ENCODE measurements around the gene NEK4.

Gene NEK4

DNA sequence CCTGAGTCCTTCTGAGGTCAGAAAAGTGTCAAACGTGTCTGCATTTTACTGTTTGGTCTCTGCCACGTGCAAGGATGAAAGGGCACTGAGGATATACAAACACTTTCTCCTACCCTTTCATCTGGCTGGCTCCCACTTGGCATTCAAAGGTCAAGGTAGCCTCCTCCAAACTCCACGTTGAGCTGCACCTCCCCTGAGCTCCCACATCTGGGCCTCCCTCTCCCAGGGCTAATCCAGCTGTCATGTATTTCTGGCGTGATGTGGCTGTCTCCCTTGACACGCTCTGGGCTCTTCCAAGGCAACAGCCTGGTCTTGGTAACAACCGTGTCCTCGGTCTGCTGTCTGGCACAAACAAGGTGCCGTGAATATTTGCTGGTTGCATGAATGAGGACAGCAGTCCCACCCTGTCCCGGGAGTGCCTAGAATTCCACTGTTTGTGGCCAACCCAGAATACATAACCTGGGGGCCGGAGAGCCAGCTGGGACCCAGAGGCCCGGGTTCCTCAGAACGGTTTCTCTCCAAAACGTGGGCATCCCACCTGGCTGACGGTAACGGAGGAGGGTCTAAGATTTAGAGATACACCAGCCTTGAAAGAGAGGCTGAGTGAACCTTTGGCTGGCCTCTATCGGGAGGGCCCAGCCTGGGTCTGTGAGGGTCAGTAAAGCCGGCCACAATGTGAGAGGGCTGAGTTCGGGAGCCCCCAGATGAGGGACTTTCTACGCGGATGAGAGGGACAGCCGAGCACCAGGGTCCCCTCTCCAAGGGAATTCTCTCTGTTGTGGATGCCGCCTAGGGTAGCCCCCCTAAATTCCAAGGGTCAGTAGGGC is 65.9 kb downstream of the NEK4 start:
- no peak for DNase-seq

DNA sequence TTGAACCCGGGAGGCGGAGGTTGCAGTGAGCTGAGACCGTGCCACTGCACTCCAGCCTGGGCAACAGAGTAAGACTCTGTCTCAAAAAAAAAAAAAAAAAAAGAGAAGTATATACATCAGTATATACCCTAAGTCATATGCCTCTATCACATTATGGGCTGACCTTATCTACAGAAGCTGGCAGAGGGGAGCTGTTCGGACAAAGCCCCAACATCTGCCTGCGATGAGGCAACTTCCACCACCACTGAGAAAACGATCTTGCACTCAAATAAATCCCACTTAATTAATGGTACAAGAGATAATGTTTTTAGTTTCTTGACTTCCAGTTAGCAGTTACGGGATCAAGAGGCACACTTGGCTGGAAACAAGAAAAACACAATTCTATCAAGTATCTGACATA is 67.4 kb downstream of the NEK4 start:
- no peak for DNase-seq

DNA sequence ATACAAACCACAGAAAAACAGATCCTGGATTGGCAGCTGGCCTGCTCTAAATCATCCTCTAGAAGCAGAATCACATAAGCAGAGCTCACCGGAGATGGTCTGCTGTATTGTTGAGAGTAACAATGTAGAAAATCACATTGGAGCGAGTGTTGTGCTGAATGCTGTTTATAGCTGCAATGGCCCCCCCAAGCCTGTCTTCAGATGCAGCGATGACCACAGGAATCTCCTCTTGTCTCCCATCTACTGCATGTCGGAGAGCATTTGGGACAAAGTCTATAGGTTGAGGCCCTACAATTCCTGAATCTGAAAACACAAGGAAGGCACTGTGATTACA is 73.1 kb downstream of the NEK4 start:
- DNase-seq = no peak

DNA sequence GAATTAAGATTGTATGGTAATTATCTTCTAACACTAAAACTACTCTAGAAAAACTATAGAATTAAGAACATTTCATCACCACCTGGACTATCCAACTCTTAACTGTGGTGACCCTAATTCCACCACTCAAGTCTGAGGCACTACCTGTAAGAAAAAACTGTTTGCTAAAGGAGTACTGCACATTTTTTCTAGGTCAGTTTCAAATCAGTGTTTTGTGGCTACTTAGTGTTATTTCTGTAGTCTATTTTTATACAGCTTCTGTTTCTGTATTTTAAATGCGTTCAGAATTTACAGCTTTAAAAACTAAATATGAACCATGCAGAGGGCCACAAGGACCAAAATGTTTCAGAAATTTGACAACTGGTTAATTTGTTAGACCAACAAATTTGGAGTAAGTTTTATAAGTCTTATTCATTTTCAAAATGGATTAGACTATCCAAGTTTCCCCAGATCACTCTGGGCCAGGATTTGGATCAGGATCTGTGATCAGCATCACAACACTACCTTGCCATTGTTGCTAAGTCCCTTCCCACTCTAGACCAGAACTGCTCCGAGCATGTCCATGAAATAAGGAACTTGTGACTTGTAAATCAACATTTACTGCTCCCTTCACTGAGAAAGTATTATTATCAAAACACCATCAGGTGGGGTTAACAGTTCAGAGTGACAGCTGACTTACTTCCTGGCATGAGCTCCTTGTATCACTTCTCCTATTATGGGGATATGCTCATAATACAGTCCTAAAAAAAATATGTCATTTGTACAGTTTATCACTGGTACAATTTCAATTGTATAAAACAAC is 73.7 kb downstream of the NEK4 start:
- DNase-seq = no peak

DNA sequence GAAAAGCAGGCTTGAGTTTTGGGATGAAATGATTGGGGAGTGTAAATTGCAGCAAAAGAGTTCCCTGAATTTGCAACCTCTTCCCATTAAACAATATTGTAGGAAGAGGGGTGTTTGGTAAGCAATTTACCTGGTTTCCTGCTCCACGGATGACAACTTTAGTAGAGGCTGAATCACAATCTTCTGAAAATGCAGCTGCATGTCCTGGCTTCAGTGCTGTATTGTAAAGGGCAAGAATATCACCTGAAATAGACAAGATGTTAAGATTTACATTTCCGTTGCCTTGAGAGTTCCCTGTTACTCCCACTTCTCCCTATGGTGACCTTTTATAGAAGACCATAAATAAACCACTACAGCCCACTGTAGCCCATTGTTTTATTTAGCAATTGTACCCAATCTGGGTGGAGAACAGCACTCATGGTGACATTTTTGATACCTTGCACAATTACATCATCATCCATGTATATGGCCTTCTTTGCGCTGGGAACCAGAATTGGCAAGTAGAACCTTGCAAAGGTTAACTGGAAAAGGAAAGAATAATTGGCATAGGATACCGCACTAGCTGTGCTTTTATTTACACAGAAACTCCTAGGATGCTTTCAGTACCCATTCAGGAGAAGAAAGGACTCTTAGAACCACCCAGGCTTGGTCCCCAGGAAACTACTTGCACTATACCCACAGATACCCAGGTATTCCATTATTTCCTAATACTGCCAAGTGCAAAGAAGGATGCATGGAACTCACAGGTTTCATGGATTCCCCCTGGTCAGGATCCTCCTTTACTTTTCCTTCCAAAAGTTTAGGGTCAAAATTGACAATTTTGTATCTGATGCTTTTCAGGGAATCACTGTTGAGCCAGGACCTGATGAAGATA is 74.7 kb downstream of the NEK4 start:
- no peak for DNase-seq

DNA sequence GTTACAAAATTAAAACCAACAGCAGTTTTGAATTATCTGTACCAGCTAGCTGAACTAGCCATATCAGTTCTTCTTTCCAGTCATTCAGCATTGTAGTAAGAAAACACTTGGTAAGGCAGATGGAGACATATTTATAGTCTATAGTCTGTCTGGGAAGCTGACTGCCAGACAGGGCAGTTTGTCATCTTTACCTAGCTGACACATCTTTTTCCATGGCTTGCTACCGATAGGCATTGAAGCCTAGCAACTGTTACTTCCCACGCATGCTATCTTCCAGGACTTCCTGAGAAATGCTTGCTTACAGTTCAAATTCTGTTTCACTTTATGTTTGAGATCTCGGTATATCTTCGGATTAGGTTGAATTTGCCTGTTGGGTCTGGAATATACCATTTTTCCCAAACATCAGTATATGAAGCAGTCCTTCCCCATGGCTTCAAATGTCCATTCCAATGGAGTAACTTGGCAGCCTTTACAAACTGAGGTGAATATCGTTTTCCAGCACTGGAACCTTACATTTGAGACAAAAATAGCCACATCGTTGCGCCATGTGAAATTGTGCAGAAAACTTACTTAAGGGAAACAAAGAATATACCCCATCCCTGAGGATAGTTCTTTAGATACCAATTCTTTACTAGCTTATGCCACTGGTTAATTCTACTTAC is 76.1 kb downstream of the NEK4 start:
- DNase-seq = no peak

DNA sequence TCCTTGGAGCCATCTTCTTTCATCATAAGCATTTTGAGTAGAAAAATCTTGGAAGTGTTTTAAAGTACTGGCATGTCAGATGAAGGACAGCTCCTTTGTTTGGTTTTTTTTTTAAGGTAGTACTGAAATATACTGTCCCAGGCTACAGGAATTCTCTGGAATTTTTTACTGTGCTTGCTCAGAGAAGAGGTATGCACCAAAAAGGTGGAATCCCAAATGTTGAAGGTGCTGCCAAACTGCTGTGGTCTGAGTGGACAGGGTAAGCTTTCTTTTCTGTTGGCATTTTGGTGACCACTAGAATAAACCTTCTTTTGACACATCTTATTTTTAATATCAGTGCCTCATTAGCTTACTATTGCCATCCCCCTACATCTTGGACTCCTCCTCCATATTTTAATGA is 77.7 kb downstream of the NEK4 start:
- DNase-seq = no peak

DNA sequence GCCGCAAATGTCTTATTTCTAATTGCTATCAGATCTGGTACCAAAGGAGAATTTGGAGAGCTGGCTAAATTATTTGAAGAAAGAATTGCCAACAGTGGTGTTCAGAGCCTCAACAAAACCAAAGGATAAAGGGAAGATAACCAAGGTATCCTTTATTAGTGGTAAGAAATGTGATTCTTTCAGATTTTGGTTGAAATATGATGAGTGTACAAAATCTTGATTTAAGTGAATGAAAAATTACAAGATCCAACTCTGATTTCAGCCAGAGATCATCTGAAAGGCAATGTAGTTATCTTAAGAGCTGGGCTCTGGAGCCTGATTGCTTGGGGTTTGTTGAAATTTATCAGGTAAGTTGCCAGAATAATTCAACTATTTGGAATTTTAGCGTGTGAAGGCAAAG is 80.2 kb downstream of the NEK4 start:
- DNase-seq = no peak

DNA sequence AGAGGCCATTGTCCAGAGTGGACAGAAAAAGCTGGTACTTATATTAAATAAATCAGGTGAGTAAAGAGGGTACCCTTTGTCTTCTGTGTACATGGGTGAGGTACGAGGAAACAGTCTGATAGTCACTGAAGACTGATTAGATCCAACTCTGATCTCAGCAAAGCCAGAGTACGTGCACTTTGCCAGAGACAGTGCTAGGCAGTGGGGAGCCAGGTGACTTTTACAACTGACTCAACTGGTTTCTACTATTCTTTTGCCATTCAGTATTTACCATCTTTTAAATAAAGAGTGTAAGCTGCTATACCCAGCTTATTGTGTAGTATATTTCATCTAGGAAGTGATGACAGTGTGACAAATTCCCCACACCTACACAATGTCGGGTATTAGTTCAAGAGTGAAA is 81.6 kb downstream of the NEK4 start:
- DNase-seq = no peak

DNA sequence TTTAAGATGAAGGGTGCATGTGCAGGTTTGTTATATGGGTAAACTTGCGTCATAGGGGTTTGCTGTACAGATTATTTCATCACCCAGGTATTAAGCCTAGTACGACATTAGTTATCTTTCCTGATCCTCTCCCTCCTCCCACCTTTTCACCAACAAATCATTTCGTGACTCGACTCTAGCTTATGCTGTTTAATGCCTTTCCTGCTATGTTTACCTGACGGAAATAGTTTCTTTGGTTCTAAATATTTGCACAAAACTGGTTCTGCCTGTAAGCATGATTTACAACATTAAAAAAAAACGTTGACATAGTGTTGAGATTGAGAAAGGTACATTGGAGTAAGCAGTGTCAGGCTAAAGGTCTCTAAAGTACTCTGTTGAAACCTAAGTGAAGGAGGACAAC is 82.5 kb downstream of the NEK4 start:
- DNase-seq = no peak

DNA sequence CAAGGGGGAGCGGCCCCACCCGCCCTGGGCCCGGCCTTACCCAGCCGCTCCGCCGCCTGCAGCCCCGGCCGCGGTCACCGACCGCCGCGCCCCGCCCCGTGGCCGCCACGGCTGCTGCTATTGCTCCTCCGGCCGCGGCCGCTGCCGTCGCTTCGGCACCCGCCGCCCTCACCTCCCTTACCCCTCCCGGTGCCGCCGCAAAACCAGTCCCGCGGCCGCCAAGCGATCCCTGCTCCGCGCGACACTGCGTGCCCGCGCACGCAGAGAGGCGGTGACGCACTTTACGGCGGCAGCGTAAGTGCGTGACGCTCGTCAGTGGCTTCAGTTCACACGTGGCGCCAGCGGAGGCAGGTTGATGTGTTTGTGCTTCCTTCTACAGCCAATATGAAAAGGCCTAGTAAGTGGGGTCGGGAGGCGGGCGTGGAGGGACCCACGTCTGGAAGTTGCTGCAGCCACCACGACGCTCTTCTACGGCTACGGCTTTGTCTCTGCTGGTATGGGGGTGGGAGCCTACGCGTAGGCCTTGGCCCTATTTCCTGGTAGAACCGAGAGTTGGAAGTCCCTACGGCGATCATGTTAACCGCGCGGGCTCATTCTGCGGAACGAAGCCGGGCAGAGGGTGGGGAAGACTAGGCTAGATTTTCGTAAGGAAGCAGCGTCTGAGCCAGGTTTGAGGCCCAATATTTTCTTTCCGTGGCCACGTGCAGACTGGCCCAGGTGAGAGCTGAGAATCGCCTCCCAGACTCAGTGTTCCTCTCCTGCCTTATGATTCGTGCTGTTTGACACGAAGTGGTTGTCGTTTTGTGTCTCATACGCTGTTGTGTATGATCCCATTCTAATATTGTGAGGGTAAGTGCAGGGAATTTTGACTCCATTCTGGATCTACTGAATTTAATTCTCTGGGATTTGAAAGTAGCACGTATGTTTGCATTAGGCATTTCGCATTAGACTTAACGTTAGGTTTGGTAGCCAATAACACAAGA is 84.7 kb downstream of the NEK4 start, which contains the start of the genes GNL3 and PBRM1:
TSS of gene GNL3 (plus strand) at position 324 of the 983 bp plus-strand sequence. CDS start at position 385, 61 bp downstream.
TSS of gene PBRM1 (minus strand) at position 205 of the 983 bp plus-strand sequence.
- DNase-seq = peak; percentile 57 to 96 (median 89)

DNA sequence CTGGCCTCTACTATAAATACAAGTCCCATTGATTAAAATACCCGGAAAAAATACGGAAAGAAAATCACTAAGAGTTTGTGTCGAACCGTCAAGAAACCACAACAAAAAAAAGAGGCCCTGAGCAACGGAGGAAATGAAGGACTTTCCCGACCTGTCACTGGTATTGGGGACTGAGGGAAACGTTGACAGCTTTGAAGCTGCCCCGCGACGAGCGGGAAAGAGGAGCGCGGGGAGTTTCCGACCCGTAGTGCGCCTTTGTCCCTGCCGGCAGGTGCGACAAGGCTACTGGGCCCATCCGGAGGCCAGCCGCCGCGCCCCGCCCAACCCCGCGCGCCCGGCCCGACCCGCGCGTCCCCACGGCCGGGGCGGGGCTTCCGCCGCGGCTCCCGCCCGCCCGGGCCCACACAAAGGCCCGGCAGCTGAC is 85.4 kb downstream of the NEK4 start:
- peak in 38 of 56 donors; percentile 44 to 95 (median 80) for DNase-seq

DNA sequence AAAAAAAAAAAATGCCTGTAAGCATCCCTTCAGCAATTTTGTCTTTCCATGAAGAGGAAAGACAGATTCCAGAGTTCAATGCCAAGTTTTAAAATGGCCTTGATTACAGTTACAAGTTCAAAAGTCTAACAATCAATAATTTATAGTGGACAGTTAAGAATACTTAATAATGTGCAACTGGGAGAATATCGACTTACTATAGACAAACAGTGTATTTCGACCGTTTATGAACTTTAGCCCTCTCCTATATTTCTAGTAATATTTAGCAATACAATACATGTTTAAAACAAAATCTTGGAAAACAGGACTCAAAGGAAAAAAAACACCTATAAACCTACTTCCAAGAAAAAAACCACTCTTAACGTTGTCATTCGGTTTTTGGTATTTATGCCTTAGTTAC is 86.6 kb downstream of the NEK4 start:
- no peak for DNase-seq

DNA sequence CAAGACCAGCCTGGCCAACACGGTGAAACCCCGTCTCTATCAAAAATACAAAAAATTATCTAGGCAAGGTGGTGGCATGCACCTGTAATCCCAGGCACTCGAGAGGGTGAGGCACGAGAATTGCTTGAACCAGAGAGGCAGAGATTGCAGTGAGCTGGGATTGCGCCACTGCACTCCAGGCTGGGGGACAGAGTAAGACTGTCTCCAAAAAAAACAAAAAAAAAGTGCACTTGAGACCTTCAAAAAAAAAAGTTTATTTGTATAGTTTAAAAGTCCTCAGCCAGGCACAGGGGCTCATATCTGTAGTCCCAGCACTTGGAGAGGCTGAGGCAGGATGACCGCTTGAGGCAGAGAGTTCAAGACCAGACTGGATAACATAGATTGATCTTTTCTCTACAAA is 87.1 kb downstream of the NEK4 start:
- DNase-seq = no peak

DNA sequence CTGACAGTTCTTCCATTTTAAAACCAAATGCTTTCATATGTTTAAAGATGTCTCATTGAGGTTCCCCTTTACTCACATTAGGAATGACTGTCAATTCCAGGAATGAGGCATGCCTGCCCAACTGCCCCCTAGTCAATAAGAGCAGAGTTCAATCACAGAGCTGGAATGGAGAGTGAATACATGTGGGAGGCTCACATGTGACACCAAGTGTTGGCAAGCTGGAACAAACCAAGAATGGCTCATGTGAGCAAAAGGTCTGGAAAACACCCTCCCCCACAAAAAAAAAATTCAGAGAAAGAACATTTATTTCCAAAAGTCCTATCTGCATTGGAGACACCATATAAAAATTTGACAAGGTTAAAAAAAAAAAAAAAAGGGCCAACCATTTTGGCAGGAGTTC is 88.7 kb downstream of the NEK4 start:
- peak in 16 of 56 donors; percentile 3 to 46 (median 13) for DNase-seq

DNA sequence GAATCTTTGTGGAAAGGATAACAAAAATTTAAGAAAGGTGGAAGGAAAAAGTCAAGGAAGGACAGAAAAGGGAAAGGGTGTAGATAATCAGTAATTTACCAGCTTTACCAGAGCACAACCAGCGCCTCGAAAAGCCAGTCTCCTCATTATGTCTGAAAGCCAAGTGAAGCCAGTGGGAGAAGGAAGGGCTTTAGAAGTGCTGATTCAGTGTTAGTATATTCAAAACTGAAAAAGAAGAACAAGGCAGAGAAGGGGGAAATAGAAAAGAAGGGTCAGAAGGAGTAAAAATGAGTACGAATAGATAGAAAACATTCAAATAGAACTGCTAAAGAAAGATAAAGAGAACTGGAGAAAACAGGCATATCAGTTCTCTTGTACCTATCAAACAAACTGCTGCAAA is 89.1 kb downstream of the NEK4 start:
- no peak for DNase-seq

DNA sequence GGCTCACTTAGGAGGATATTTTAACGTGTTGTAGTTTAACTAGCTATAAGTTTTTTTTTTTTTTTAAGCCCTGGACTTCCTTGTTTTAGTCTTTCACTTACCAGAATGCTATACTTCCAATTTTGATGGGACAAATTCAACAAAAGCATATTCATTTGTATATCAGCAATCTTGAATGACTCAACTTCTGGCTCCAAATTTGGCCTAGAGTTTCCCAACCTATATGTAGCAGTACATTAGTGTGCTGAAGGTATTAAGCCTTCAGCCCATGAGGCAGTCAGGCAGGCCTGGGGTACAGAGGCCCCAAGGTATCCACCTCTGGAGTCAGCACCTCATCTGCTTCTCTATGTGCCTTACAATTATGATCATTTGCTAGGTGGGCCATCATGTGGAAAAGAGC is 90.9 kb downstream of the NEK4 start:
- DNase-seq = no peak

DNA sequence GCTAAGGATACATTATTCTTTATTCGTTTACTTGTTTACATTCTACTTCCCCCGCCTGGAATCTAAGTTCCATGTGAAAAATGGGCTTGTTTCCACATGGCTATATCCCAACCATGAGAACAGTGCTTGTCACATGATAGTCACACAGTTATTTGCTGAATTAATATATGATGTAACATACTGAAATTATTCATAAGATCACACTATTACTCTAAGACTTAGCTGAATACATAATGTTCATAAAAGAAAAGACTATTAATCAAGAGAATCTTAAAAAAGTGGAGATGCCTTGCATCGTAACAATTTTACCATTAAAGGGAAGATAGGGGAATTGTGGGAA is 91.6 kb downstream of the NEK4 start:
- no peak for DNase-seq

DNA sequence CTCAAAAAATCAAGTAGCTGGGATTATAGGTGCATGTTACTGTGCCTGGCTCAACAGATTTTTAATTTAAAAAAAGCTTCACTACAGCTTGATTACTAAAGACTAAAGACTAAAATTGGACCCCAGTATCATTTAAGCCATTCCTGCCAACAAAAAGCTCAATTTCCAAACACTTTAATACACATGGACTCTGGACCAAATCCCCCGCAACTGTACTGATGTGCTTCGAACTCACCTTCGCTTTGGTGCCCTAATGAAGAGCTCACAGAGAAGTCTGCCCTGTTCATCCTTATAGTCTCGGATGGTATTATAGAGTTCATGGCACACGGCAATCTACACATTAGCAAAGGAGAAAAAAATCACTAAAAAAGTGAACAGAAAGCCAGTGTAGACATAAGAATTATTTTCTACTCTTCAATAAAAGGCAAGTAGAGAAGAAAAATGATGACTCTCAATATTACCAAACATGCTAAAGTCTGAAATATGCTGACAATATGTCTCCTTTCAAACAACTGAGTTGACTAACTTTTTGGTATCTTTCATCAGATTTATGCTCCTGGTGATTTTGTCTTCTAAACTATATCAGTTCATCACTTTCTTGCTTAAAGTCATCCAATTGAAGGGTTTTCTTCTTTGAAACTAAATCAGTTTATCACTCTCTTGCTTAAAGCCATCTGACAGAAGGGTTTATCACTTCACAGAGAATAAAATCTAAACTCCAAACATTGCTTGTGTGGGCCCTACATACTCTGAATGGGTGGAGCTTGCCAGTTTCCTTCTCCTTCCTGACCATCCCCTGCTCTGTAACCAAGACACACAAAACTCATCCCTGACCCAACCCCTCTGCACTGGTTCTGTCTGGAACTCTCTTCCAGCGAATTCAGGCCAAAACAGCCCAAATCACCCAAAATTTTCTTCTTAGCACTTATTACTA is 92.2 kb downstream of the NEK4 start:
- no peak for DNase-seq
